ENCODE measurements around the gene TAF6L.
A peak's percentile ranks its signal among the peaks of the same experiment; 100 is the strongest.
"Not testable (repeated sequence)": the region's sequence is repeated elsewhere in the genome, so short reads cannot be mapped to it uniquely, and the experiment has no call there.

Gene TAF6L

GRCh38 chr11:62757846-62758788, 13.1 kb upstream of the TAF6L start:
- DNase-seq (ENCODE audit: low read depth in 2 of 2): no peak

- not testable (repeated sequence) for DNase-seq (ENCODE audit: low read depth in 2 of 2)
Observed at GRCh38 chr11:62760867-62761227, 10.3 kb upstream of the TAF6L start.

DNA sequence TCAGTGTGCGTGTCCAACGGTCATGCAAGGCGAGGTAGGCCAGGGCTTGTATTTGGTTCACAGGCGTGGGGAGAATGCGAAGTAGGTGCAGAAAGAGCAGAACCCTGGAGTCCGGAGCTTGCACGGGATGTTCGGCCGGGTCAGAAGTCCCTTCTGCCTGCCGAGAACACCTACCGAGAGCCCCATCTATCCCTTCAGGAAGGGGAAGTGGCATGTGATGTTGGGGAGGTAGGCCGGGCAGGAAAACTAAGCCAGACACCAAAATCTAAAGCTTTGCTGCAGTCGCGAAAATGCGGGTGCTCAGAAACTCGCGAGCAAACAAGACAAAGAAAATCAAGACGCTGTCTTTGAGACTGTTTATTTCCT, 435 bp upstream of the TAF6L start:
- DNase-seq (ENCODE audit: low read depth in 2 of 2): no peak

- DNase-seq (ENCODE audit: low read depth in 2 of 2): no peak
Observed at GRCh38 chr11:62774407-62774806, 3.2 kb downstream of the TAF6L start.

DNA sequence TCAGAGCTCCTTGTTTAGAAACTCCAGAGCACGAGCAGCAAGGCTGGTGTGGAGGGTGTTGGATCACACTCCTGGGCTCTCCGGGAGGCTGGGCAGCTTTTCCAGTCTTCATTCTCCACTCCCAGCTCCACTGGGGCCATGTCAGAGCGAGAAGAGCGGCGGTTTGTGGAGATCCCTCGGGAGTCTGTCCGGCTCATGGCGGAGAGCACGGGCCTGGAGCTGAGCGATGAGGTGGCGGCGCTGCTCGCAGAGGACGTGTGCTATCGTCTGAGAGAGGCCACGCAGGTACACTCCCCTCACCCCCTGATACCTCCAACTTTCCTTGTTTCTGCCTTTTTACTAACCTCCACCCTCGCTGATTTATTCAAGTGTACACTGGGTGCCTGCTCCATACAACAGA, 4.5 kb downstream of the TAF6L start:
- no peak for DNase-seq (ENCODE audit: low read depth in 2 of 2)

- no peak for DNase-seq (ENCODE audit: low read depth in 2 of 2)
Observed at GRCh38 chr11:62777389-62777788, 6.2 kb downstream of the TAF6L start.

DNA sequence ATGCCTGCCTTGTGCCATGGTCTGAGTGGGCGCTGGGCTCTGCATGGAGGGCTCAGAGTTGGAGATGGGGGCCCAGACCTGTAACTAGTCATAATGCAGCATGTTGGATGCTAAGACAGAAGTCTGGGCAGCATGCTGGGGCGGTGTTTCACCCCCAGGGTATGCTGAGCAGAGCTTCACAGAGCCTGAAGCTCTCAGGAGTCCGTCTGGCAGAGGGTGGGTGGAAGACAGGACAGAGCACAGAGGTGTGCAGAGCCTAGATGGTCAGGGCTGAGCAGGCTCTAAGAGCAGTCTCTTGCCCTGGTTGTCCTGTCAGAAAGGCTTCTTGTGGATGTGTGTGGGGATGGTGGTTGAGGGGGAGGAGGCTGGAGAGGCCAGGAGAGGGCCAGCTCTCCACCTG, 7.2 kb downstream of the TAF6L start:
- no peak for DNase-seq (ENCODE audit: low read depth in 2 of 2)

- DNase-seq (ENCODE audit: low read depth in 2 of 2): no peak
Observed at GRCh38 chr11:62782753-62783152, 11.6 kb downstream of the TAF6L start.

- peak; percentile 61 to 75 for DNase-seq (ENCODE audit: low read depth in 2 of 2)
Observed at GRCh38 chr11:62786318-62787004, 15.3 kb downstream of the TAF6L start.

DNA sequence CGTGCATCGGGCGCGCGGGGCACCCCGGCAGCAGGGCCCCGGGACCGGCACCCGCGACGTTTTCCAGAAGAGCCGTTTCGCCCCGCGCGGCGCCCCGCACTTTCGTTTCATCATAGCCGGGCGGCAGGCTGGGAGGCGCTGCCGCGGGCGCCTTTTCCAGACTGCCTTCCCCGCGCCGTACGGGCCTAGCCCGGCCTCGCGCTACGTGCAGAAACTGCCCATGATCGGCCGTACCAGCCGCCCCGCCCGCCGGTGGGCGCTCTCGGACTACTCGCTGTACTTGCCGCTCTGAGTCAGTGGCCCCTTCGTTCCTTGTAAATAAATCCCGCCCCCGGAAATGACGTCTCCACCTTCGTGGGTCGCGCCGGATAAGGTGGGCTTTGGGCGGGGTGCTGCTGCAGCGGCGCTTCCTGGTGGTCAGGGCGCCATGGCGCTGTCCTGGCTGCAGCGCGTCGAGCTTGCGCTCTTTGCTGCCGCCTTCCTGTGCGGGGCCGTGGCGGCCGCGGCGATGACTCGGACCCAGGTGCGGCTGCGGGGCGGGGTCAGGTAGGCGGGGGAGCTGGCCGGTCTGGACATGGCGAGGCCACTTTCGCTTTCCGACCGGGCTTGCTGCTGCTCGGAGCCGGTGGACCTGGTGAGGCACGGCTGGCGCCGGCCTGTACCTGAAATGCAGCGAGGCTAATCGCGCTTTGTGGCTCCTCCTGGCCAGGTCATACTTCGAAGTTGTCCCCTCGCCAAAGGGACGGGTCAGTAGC, 16.0 kb downstream of the TAF6L start, which contains the start of gene TMEM179B:
TMEM179B (plus strand) TSS at position 398 of the 755 bp plus-strand sequence; CDS start at position 428, 30 bp downstream.
- DNase-seq (ENCODE audit: low read depth in 2 of 2): peak; percentile 95 to 98

- no peak for DNase-seq (ENCODE audit: low read depth in 2 of 2)
Observed at GRCh38 chr11:62788991-62789390, 17.8 kb downstream of the TAF6L start.

DNA sequence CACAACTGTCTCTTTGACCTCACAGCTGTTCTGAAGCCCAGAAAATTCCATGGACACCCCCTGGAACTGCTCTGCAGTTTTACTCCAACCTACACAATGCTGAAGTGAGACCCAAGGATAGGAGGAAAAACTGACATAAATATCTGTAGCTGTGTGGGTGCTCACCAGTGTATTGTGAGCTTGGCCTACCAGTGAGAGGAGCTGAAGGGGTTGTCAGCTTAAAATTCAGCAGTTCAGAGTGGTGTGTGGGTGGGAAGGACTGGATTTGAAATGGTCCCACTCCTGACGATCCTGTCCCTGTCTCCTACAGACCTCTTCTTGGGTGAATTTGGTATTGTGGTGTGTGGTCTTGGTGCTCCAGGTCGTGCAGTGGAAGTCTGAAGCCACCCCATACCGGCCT, 18.4 kb downstream of the TAF6L start:
- DNase-seq (ENCODE audit: low read depth in 2 of 2): no peak

DNA sequence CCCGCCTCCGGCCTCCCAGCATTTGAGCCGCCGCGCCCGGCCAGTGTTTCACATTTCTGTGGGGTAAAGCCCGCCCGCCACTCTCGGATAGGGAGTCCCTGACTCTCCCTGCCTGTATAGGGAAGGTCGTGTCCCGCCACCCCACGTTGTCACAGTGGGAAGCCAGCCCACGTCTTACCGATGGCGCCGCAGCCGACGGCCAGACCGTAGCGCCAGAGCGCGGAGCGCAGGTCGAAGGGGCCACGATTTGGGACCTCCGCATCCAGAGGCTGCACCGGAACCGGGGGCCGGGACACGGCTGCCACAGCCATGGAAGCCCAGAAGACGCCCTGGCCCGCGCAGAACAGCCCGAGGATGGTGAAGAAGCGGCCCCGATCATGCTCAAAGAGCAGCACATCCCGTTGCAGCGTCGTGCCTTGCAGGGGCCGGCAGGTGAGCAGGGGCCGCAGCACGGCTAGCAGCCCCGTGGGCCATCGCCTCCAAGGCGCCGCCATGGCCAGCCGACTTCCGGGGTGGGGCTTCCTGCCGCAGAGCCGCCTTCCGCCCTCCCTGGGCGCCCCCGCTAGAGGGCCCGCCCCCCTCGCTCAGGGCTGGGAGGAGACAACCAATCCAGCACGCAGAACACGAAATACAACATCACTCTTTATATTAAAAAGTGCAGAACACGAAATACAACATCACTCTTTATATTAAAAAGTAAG, 20.5 kb downstream of the TAF6L start, which contains the start of gene TMEM223:
TMEM223 (minus strand) TSS at position 506 of the 701 bp plus-strand sequence; CDS start at position 494, 12 bp downstream.
- DNase-seq (ENCODE audit: low read depth in 2 of 2): peak; percentile 82 to 83

DNA sequence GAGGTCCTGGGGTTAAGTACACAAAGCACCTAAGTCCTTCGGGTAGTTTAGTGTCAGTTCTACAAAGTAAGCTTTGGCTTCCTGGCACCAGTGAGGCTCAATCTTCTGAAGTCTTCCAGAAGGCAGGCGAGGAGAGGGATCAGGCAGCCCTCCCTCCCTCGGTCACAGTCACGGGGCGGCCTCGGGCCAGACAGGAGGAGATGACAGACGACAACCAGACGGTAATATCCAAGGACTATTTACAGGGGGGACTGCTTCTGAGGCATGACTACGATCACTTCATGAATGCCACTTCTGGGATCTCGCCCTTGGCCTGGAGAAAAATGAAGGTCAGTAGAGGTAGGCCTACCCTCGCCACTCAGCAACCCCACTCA, 21.0 kb downstream of the TAF6L start:
- DNase-seq (ENCODE audit: low read depth in 2 of 2): no peak

- no peak for DNase-seq (ENCODE audit: low read depth in 2 of 2)
Observed at GRCh38 chr11:62794201-62794775, 23.1 kb downstream of the TAF6L start.

- DNase-seq (ENCODE audit: low read depth in 2 of 2): no peak
Observed at GRCh38 chr11:62796281-62796680, 25.1 kb downstream of the TAF6L start.

- no peak for DNase-seq (ENCODE audit: low read depth in 2 of 2)
Observed at GRCh38 chr11:62799486-62799885, 28.3 kb downstream of the TAF6L start.

DNA sequence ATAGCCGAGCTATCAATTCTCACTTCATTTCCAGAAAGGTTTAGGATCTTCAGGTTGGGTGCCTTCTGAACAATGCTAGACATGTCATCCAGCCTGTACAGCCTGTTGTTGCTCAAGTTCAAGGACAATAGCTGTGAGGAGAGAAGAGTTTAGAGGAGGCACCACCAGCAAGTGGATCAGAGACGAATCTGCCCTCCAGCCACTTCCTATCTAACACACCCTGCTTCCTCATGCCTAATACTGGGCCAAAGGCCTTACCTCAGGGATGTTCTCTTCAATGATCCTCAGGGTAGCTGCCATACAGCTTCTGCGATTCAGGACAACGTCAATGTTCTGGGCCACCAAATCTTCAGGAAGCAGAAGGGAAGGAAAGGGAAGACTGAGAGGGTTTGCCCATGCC, 29.9 kb downstream of the TAF6L start:
- DNase-seq (ENCODE audit: low read depth in 2 of 2): no peak

DNA sequence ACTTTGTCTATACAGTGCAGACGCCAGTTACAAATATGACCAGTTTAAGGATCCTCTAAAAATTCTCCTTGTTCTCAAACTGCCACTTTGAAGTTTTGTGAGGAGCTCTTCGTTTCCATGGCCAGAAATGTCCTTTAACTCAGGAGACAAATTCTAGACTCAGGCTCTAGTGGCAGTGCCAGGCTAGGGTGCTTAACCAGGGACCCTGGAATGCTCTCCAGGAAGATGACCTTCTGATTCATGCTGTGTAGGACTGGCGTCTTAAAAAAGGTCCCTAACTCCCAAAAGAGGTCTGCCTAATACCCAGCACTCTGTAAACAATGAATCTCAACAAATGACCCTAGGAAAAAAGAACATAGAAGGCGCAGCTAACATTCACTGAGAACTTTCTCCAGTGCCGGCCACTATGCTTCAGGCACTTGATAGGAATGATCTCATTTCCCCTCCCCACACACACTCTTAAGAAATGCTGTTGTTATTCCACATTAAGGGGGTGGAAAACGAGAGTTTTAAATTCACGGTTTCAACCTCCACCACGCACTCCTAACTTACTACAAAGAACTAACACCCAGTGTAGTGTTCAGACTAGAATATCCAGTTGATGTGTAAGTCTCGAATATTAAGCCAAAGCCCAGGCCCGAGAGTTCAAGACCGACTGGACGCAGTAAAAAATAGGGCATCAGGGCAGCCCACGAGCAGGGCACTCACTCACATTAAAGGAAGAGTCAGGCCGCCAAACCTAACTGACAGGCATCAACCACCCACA, 33.3 kb downstream of the TAF6L start:
- no peak for DNase-seq (ENCODE audit: low read depth in 2 of 2)

All from stimulated activated CD8-positive, alpha-beta memory T cell treated with anti-CD3 and anti-CD28 coated beads, Interleukin-7, amount 100 ng/mL, for 1 hour (primary cell).